HG02852 (cell line): ENCODE measurements around the gene HCRTR1.

ENCODE experiments used
- ATAC-seq: cut with Tn5 transposase; IDR thresholded peaks from one replicate; pipeline ENCODE4 v1.9.1; 2021; ENCODE audit warnings: mild to moderate bottlenecking, moderate library complexity; ENCODE audit not compliant: unreplicated experiment

HCRTR1 gene

GRCh38 chr1:31617218-31617915, at the start of gene HCRTR1:
Gene HCRTR1, plus strand, starts transcription at chr1:31617689. Its CDS starts 1,504 bp downstream, at chr1:31619193.
- no peak for ATAC-seq

- no peak for ATAC-seq
These were observed 49.4 kb upstream of the HCRTR1 start for GRCh38 chr1:31567956-31568570.

- no peak for ATAC-seq
These were observed 48.4 kb upstream of the HCRTR1 start for GRCh38 chr1:31568895-31569595.

- no peak for ATAC-seq
These were observed 47.8 kb upstream of the HCRTR1 start for GRCh38 chr1:31569596-31570173.

- no peak for ATAC-seq
These were observed 47.3 kb upstream of the HCRTR1 start for GRCh38 chr1:31570228-31570627.

GRCh38 chr1:31570906-31571305, 46.6 kb upstream of the HCRTR1 start:
- no peak for ATAC-seq

- no peak for ATAC-seq
These were observed 45.9 kb upstream of the HCRTR1 start for GRCh38 chr1:31571340-31572295.

GRCh38 chr1:31572323-31573104, 45.0 kb upstream of the HCRTR1 start:
- no peak for ATAC-seq

GRCh38 chr1:31573261-31573660, 44.2 kb upstream of the HCRTR1 start:
- no peak for ATAC-seq

GRCh38 chr1:31574749-31575368, 42.6 kb upstream of the HCRTR1 start:
- no peak for ATAC-seq

GRCh38 chr1:31575369-31576140, 41.9 kb upstream of the HCRTR1 start:
- ATAC-seq: no peak

GRCh38 chr1:31576201-31576669, 41.3 kb upstream of the HCRTR1 start, which contains the start of gene TINAGL1:
Gene TINAGL1, plus strand, starts transcription at chr1:31576515. Its CDS starts 634 bp downstream, at chr1:31577149.
- ATAC-seq: no peak

- ATAC-seq: no peak
These were observed 40.6 kb upstream of the HCRTR1 start for GRCh38 chr1:31576743-31577455.

GRCh38 chr1:31577515-31578192, 39.8 kb upstream of the HCRTR1 start:
- ATAC-seq: no peak

- no peak for ATAC-seq
These were observed 38.1 kb upstream of the HCRTR1 start for GRCh38 chr1:31579374-31579773.

- ATAC-seq: no peak
These were observed 37.0 kb upstream of the HCRTR1 start for GRCh38 chr1:31580513-31580870.

GRCh38 chr1:31580891-31581603, 36.4 kb upstream of the HCRTR1 start:
- ATAC-seq: no peak
